ENCODE data around the gene TEAD3.
A peak's percentile ranks its signal among the peaks of the same experiment; 100 is the strongest.
"Not testable (repeated sequence)": the region's sequence is repeated elsewhere in the genome, so short reads cannot be mapped to it uniquely, and the experiment has no call there.

TEAD3 gene

GRCh38 chr6:35496841-35497570 is at the start of gene TEAD3:
TSS of gene TEAD3 (minus strand) at chr6:35497079.
- peak; percentile 50 for DNase-seq (ENCODE audit: low spot score)

GRCh38 chr6:35544769-35545361 is 48.0 kb upstream of the TEAD3 start:
- DNase-seq (ENCODE audit: low spot score), result no peak

- DNase-seq (ENCODE audit: low spot score), result no peak
Measured at GRCh38 chr6:35543459-35544193, 46.7 kb upstream of the TEAD3 start.

GRCh38 chr6:35541836-35542235 is 45.0 kb upstream of the TEAD3 start:
- DNase-seq (ENCODE audit: low spot score), result no peak

GRCh38 chr6:35539223-35539622 is 42.3 kb upstream of the TEAD3 start:
- DNase-seq (ENCODE audit: low spot score), result no peak

GRCh38 chr6:35535847-35536246 is 39.0 kb upstream of the TEAD3 start:
- not testable (repeated sequence) for DNase-seq (ENCODE audit: low spot score)

- no peak for DNase-seq (ENCODE audit: low spot score)
Measured at GRCh38 chr6:35534407-35535170, 37.7 kb upstream of the TEAD3 start.

- no peak for DNase-seq (ENCODE audit: low spot score)
Measured at GRCh38 chr6:35533981-35534380, 37.1 kb upstream of the TEAD3 start.

- no peak for DNase-seq (ENCODE audit: low spot score)
Measured at GRCh38 chr6:35532126-35532525, 35.2 kb upstream of the TEAD3 start.

GRCh38 chr6:35524380-35525020 is 27.6 kb upstream of the TEAD3 start:
- no peak for DNase-seq (ENCODE audit: low spot score)

GRCh38 chr6:35522660-35523658 is 26.1 kb upstream of the TEAD3 start:
- DNase-seq (ENCODE audit: low spot score), result peak; percentile 42

GRCh38 chr6:35522151-35522550 is 25.3 kb upstream of the TEAD3 start:
- no peak for DNase-seq (ENCODE audit: low spot score)

- DNase-seq (ENCODE audit: low spot score), result no peak
Measured at GRCh38 chr6:35521235-35521634, 24.4 kb upstream of the TEAD3 start.

GRCh38 chr6:35519313-35520015 is 22.6 kb upstream of the TEAD3 start:
- DNase-seq (ENCODE audit: low spot score), result no peak

GRCh38 chr6:35518566-35519312 is 21.9 kb upstream of the TEAD3 start:
- DNase-seq (ENCODE audit: low spot score), result no peak

- DNase-seq (ENCODE audit: low spot score), result not testable (repeated sequence)
Measured at GRCh38 chr6:35517978-35518377, 21.1 kb upstream of the TEAD3 start.

GRCh38 chr6:35516712-35517111 is 19.8 kb upstream of the TEAD3 start:
- DNase-seq (ENCODE audit: low spot score), result no peak

GRCh38 chr6:35515939-35516338 is 19.1 kb upstream of the TEAD3 start:
- not testable (repeated sequence) for DNase-seq (ENCODE audit: low spot score)

- no peak for DNase-seq (ENCODE audit: low spot score)
Measured at GRCh38 chr6:35514587-35514986, 17.7 kb upstream of the TEAD3 start.

All from SW480 (cell line).